GM12878 (cell line): ENCODE results near the gene LASP1NB.

Experiments
- ATAC-seq: fragments of 200-7000 bp; cut with Tn5 transposase; 3 replicates; pipeline ENCODE4 v1.9.1; 2020; ENCODE audit warnings: mild to moderate bottlenecking, moderate library complexity
- BruUV-seq: library from RNA; stranded (reverse); fragments of 400-500 nt; replicated peaks from 2 replicates; lab custom pipeline; 2021; lab: Mats Ljungman, UMichigan
- CTCF ChIA-PET: fragments of 300-600 bp; sonication (Branson Sonifier 250); formaldehyde crosslinking; extraction: SDS; loops from one replicate; lab custom pipeline; 2021; ENCODE audit warnings: inconsistent platforms; lab: Yijun Ruan, JAX
- POLR2A ChIA-PET: fragments of 350-600 bp; formaldehyde crosslinking; extraction: SDS; loops from one replicate; lab custom pipeline; 2021; ENCODE audit warnings: inconsistent platforms; lab: Charles Lee
- RAD21 ChIA-PET: fragments of 300-600 bp; sonication (Branson Sonifier 250); formaldehyde crosslinking; loops from one replicate; lab custom pipeline; 2023; ENCODE audit warnings: antibody characterized with exemption; ENCODE audit not compliant: unreplicated experiment; lab: Charles Lee
- SMC1A ChIA-PET: fragments of 300-600 bp; sonication (Branson Sonifier 250); formaldehyde crosslinking; loops from one replicate; lab custom pipeline; 2023; ENCODE audit not compliant: unreplicated experiment, uncharacterized antibody; lab: Charles Lee
- DNase-seq: peaks from one replicate; pipeline ENCODE4 v3.0.0-alpha.2; 2011; ENCODE audit warnings: low read depth, low spot score
- FAIRE-seq: peaks from 3 replicates; lab custom pipeline; 2011; peaks lifted over from hg19 to GRCh38; lab: Jason Lieb, UNC
- H2AFZ ChIP-seq: 2 replicates; pipeline ENCODE4 v1.6.0; 2011; ENCODE audit warnings: low read depth, low read length, control low read depth; ENCODE audit not compliant: control insufficient read depth
- H3K27ac ChIP-seq: 2 replicates; pipeline ENCODE4 v1.5.1; 2011; ENCODE audit warnings: control low read depth; ENCODE audit not compliant: control insufficient read depth, insufficient read depth
- H3K27me3 ChIP-seq, 2 experiments: replicated peaks in 1 of 2; 2 replicates each; pipeline versions ENCODE4 v1.6.0 to v1.6.1; 2011; ENCODE audit warnings: low read length in 1 of 2; ENCODE audit not compliant: control insufficient read depth in 2 of 2, insufficient read depth in 2 of 2
- H3K36me3 ChIP-seq, 2 experiments: 2 replicates each; pipeline ENCODE4 v1.5.1; 2011; ENCODE audit warnings: low read length in 1 of 2; ENCODE audit not compliant: control insufficient read depth in 2 of 2, insufficient read depth in 2 of 2
- H3K4me1 ChIP-seq: 2 replicates; pipeline ENCODE4 v1.6.1; 2011; ENCODE audit warnings: mild to moderate bottlenecking, low read length, moderate library complexity, mixed read lengths; ENCODE audit not compliant: control insufficient read depth, insufficient read depth
- H3K4me2 ChIP-seq: 2 replicates; pipeline ENCODE4 v1.6.0; 2011; ENCODE audit warnings: control low read depth; ENCODE audit not compliant: control insufficient read depth, insufficient read depth
- H3K4me3 ChIP-seq: fragments of 200-600 bp; sonication (generic); 2 replicates; pipeline ENCODE4 v1.5.1; 2016
- H3K79me2 ChIP-seq: 2 replicates; pipeline ENCODE4 v1.6.0; 2011; ENCODE audit warnings: low read length; ENCODE audit not compliant: control insufficient read depth, insufficient read depth
- H3K9ac ChIP-seq: 2 replicates; pipeline ENCODE4 v1.8.0; 2011; ENCODE audit warnings: low read length, control low read depth, mixed read lengths; ENCODE audit not compliant: control insufficient read depth, insufficient read depth
- H3K9me3 ChIP-seq: replicated peaks from 3 replicates; pipeline ENCODE4 v1.5.1; 2011; ENCODE audit warnings: mild to moderate bottlenecking, low read length; ENCODE audit not compliant: control insufficient read depth, insufficient read depth
- H4K20me1 ChIP-seq: 2 replicates; pipeline ENCODE4 v1.6.0; 2011; ENCODE audit not compliant: control insufficient read depth, insufficient read depth
- ASH2L ChIP-seq: fragments of 300-600, 200-600 bp; sonication (generic); IDR thresholded peaks from 2 replicates; pipeline ENCODE4 v1.6.1; 2017; ENCODE audit warnings: low read depth, mild to moderate bottlenecking, borderline replicate concordance
- CHD2 ChIP-seq: IDR thresholded peaks from 2 replicates; pipeline ENCODE4 v1.6.1; 2011; ENCODE audit warnings: low read depth, low read length, improper control_type of control experiment, borderline replicate concordance
- HDAC6 ChIP-seq: fragments of 200-600 bp; sonication (generic); IDR thresholded peaks from one replicate; pipeline ENCODE4 v1.8.0; 2017; ENCODE audit warnings: antibody characterized with exemption; ENCODE audit not compliant: unreplicated experiment
- JUNB ChIP-seq: IDR thresholded peaks from 2 replicates; pipeline ENCODE4 v1.6.1; 2016; ENCODE audit warnings: antibody characterized with exemption, mild to moderate bottlenecking
- MEF2B ChIP-seq: fragments of 450-650 bp; IDR thresholded peaks from 2 replicates; pipeline ENCODE4 v1.6.1; 2018; ENCODE audit warnings: mild to moderate bottlenecking, moderate library complexity; ENCODE audit not compliant: partially characterized antibody, poor library complexity, severe bottlenecking
- NR2C1 ChIP-seq: fragments of 450-650 bp; IDR thresholded peaks from 2 replicates; pipeline ENCODE4 v1.6.1; 2017; ENCODE audit warnings: antibody characterized with exemption, mild to moderate bottlenecking, moderate library complexity
- NR2C2 ChIP-seq: IDR thresholded peaks from 2 replicates; pipeline ENCODE4 v1.6.1; 2011; ENCODE audit warnings: borderline replicate concordance, low read depth; ENCODE audit not compliant: control insufficient read depth, insufficient read length
- POLR2A ChIP-seq: IDR thresholded peaks from 2 replicates; pipeline ENCODE4 v1.6.1; 2011; ENCODE audit warnings: low read depth, mild to moderate bottlenecking, low read length
- POU2F2 ChIP-seq: IDR thresholded peaks from 3 replicates; pipeline ENCODE4 v1.6.1; 2011; ENCODE audit warnings: low read depth, mild to moderate bottlenecking, low read length, borderline replicate concordance
- RCOR1 ChIP-seq: conservative IDR thresholded peaks from 2 replicates; pipeline ENCODE4 v1.6.1; 2012; ENCODE audit warnings: low read depth, low read length, improper control_type of control experiment
- RELB ChIP-seq: fragments of 450-650 bp; IDR thresholded peaks from 2 replicates; pipeline ENCODE4 v1.6.1; 2017; ENCODE audit warnings: low read depth, mild to moderate bottlenecking, moderate library complexity
- RUNX3 ChIP-seq: IDR thresholded peaks from 2 replicates; pipeline ENCODE4 v1.6.1; 2012; ENCODE audit warnings: low read length, inconsistent platforms
- SMAD1 ChIP-seq: fragments of 450-650 bp; IDR thresholded peaks from 2 replicates; pipeline ENCODE4 v1.6.1; 2018; ENCODE audit warnings: mild to moderate bottlenecking, low read depth; ENCODE audit not compliant: partially characterized antibody
- SMAD5 ChIP-seq: IDR thresholded peaks from 2 replicates; pipeline ENCODE4 v1.6.1; 2016; ENCODE audit warnings: antibody characterized with exemption, low read depth
- SMARCA5 ChIP-seq: fragments of 450-650 bp; IDR thresholded peaks from 2 replicates; pipeline ENCODE4 v1.6.1; 2017; ENCODE audit warnings: mild to moderate bottlenecking
- SRF ChIP-seq, 2 experiments: IDR thresholded peaks; 2 replicates each; pipeline ENCODE4 v1.6.1; 2011; ENCODE audit warnings: low read depth in 2 of 2, low read length in 2 of 2, mild to moderate bottlenecking in 1 of 2, moderate library complexity in 1 of 2
- SUPT20H ChIP-seq: IDR thresholded peaks from 2 replicates; pipeline ENCODE4 v1.6.1; 2011; ENCODE audit warnings: low read depth, mild to moderate bottlenecking, low read length, moderate library complexity, borderline replicate concordance; ENCODE audit not compliant: control insufficient read depth
- USF2 ChIP-seq: IDR thresholded peaks from 2 replicates; pipeline ENCODE4 v1.6.1; 2011; ENCODE audit warnings: low read depth, low read length, improper control_type of control experiment, borderline replicate concordance
- YBX1 ChIP-seq: fragments of 450-650 bp; IDR thresholded peaks from 2 replicates; pipeline ENCODE4 v1.6.1; 2016; ENCODE audit warnings: antibody characterized with exemption
- ZNF24 ChIP-seq: fragments of 450-650 bp; IDR thresholded peaks from 2 replicates; pipeline ENCODE4 v1.6.1; 2017; ENCODE audit warnings: antibody characterized with exemption, mild to moderate bottlenecking
- WGBS: methylation state at CpG from one replicate; pipeline ENCODE4 v1.1.6; 2016; ENCODE audit warnings: low lambda C conversion rate; ENCODE audit not compliant: insufficient replicate concordance, insufficient coverage; ENCODE audit errors: missing lambda C conversion rate; 5-methylcytosine and 5-hydroxymethylcytosine counted together
- in situ Hi-C: fragments of 300-500 bp; cut with MboI; formaldehyde crosslinking; loops from 9 replicates; pipeline ENCODE4 v1.14.3; 2018; ENCODE audit warnings: mixed read lengths
- intact Hi-C: fragments of 100-400 bp; cut with micrococcal nuclease; formaldehyde crosslinking; loops from one replicate; pipeline ENCODE4 v1.14.2; 2022; ENCODE audit not compliant: unreplicated experiment

Gene LASP1NB

GRCh38 chr17:38900978-38901656 is 24.3 kb upstream of the LASP1NB start:
- ChIA-PET RAD21 (interaction anchor here (0.6 kb wide), 1 partner anchor 81 kb away, joined by 3 read pairs; no protein-coding TSS in a partner anchor), CTCF (no interaction called here), POLR2A (interaction anchor here (0.6 to 1.5 kb wide), 3 partner anchors 17 to 797 kb away, joined by 3 to 7 read pairs (median 4); no protein-coding TSS in a partner anchor), SMC1A (no interaction called here)
- Histone ChIP-seq H3K36me3 (peaks cover 14 to 16% of the 10 kb centered on the region in 2 experiments), H4K20me1 (no peaks in the 10 kb centered on the region), H3K4me3 (no peak overlapping the region), H3K9ac (no peak overlapping the region), H3K27me3 (no peaks in the 10 kb centered on the region), H2AFZ (no peak overlapping the region), H3K4me2 (no peak overlapping the region), H3K79me2 (peaks cover 4% of the 10 kb centered on the region), H3K27ac (no peak overlapping the region), H3K4me1 (peaks cover 28% of the 10 kb centered on the region), H3K9me3 (no peaks in the 10 kb centered on the region; the same call in 2 of the 3 replicates)
- ATAC-seq (no peak), DNase-seq (no peak), FAIRE-seq (no peak)
- intact Hi-C loops, result no loop called here
- in situ Hi-C loops, result no loop called here
- 89% methylated on average over 10 of the region's 10 CpGs for WGBS
- TSS peak; percentile 23 for BruUV-seq
- TF ChIP-seq MEF2B (no peak), SMAD5 (no peak), POLR2A (no peak), RUNX3 (no peak), CHD2 (no peak), USF2 (no peak), SUPT20H (no peak), NR2C2 (no peak), HDAC6 (no peak), SMAD1 (no peak), ASH2L (no peak), SMARCA5 (no peak), POU2F2 (no peak), RCOR1 (no peak), SRF (IDR thresholded peaks at IDR 0.05; ENCODE audit: low read depth in 2 of 2, low read length in 2 of 2) (no peak), NR2C1 (no peak), YBX1 (no peak), RELB (no peak), JUNB (no peak), ZNF24 (no peak)
